K562 (cell line): Measurements from ENCODE around the gene FYB1. TPM values are rescaled to one million over a fixed set of nuclear protein-coding genes. Genes with fewer than 3 reads are reported as not detected.

Experiments used
- ATF7 ChIP-seq: fragments of 450-650 bp; IDR thresholded peaks from 2 replicates; pipeline ENCODE4 v1.7.1; 2014; ENCODE audit warnings: mild to moderate bottlenecking, moderate library complexity
- CC2D1A ChIP-seq: fragments of 450-650 bp; IDR thresholded peaks from 2 replicates; pipeline ENCODE4 v1.6.1; 2017; ENCODE audit warnings: mild to moderate bottlenecking
- ELK1 ChIP-seq: sonication (generic); formaldehyde crosslinking; IDR thresholded peaks from 2 replicates; pipeline ENCODE4 v1.8.1; 2022; ENCODE audit warnings: missing genetic modification reagents
- HNRNPH1 ChIP-seq: fragments of 200-400 bp; formaldehyde crosslinking; optimal IDR thresholded peaks from 2 replicates; pipeline ENCODE3; 2017; ENCODE audit warnings: low read depth, mild to moderate bottlenecking, low read length, moderate library complexity
- MECOM ChIP-seq: fragments of 250-450 bp; sonication (Bioruptor Pico); IDR thresholded peaks from 2 replicates; pipeline ENCODE4 v1.8.0; 2022; ENCODE audit warnings: inconsistent platforms
- PHF20 ChIP-seq: fragments of 450-650 bp; IDR thresholded peaks from 2 replicates; pipeline ENCODE4 v1.6.1; 2018; ENCODE audit not compliant: partially characterized antibody
- PHF8 ChIP-seq: fragments of 200-600 bp; sonication (generic); IDR thresholded peaks from 2 replicates; pipeline ENCODE4 v1.6.1; 2012; ENCODE audit warnings: mixed run types, mild to moderate bottlenecking, inconsistent platforms, low read length, moderate library complexity, borderline replicate concordance
- RCOR1 ChIP-seq, 2 experiments: IDR thresholded peaks; 2 replicates each; pipeline ENCODE4 v1.6.1; 2012; ENCODE audit warnings: low read depth in 2 of 2, low read length in 2 of 2, borderline replicate concordance in 1 of 2, improper control_type of control experiment in 1 of 2
- RNF2 ChIP-seq: sonication (generic); IDR thresholded peaks from 2 replicates; pipeline ENCODE4 v1.6.1; 2016
- SAFB2 ChIP-seq: fragments of 200-400 bp; formaldehyde crosslinking; IDR thresholded peaks from 2 replicates; pipeline ENCODE4 v1.6.1; 2018; ENCODE audit warnings: borderline replicate concordance, low read length, low read depth, moderate library complexity; ENCODE audit not compliant: severe bottlenecking
- SP1 ChIP-seq: sonication (generic); formaldehyde crosslinking; IDR thresholded peaks from 2 replicates; pipeline ENCODE4 v1.8.1; 2022; ENCODE audit warnings: mild to moderate bottlenecking, missing genetic modification reagents
- TCF15 ChIP-seq: fragments of 250-450 bp; sonication (Bioruptor Pico); IDR thresholded peaks from 2 replicates; pipeline ENCODE4 v1.8.0; 2022; ENCODE audit warnings: moderate library complexity, mild to moderate bottlenecking, inconsistent platforms
- TCFL5 ChIP-seq: fragments of 250-450 bp; sonication (Bioruptor Pico); conservative IDR thresholded peaks from 2 replicates; pipeline ENCODE4 v1.6.1; 2021; ENCODE audit warnings: mild to moderate bottlenecking, moderate library complexity, matching md5 sums
- TOE1 ChIP-seq, 2 experiments: fragments of 450-650 bp in 1 of 2; sonication (generic) in 1 of 2; formaldehyde crosslinking in 1 of 2; IDR thresholded peaks; 2 replicates each; pipeline versions ENCODE4 v1.7.1 to v1.8.0; 2016 to 2022; ENCODE audit warnings: borderline replicate concordance in 2 of 2, mild to moderate bottlenecking in 2 of 2, antibody characterized with exemption in 1 of 2, inconsistent platforms in 1 of 2, low read depth in 1 of 2, missing genetic modification reagents in 1 of 2, moderate library complexity in 1 of 2
- U2AF1 ChIP-seq: fragments of 200-400 bp; formaldehyde crosslinking; optimal IDR thresholded peaks from 2 replicates; pipeline ENCODE3; 2017; ENCODE audit warnings: mild to moderate bottlenecking, low read depth, low read length, moderate library complexity
- YY1 ChIP-seq, 3 experiments: IDR thresholded peaks; 2 replicates each; pipeline ENCODE4 v1.6.1; 2011; ENCODE audit warnings: low read length in 2 of 3, mild to moderate bottlenecking in 2 of 3, moderate library complexity in 2 of 3, borderline replicate concordance in 1 of 3, control low read depth in 1 of 3, low read depth in 1 of 3; ENCODE audit not compliant: insufficient read depth in 3 of 3, insufficient replicate concordance in 2 of 3, control insufficient read depth in 1 of 3, insufficient read length in 1 of 3; ENCODE audit errors: extremely low read depth in 1 of 3
- ZFPM2 ChIP-seq: fragments of 250-450 bp; sonication (Bioruptor Pico); IDR thresholded peaks from 2 replicates; pipeline ENCODE4 v1.5.1; 2022; ENCODE audit warnings: mild to moderate bottlenecking
- ZNF121 ChIP-seq: sonication (generic); formaldehyde crosslinking; conservative IDR thresholded peaks from 2 replicates; pipeline ENCODE4 v1.8.0; 2022; ENCODE audit warnings: missing genetic modification reagents
- ZNF274 ChIP-seq: IDR thresholded peaks from 2 replicates; pipeline ENCODE4 v1.6.1; 2011; ENCODE audit warnings: low read depth, mild to moderate bottlenecking, low read length, moderate library complexity, borderline replicate concordance
- ZNF431 ChIP-seq: sonication (generic); formaldehyde crosslinking; IDR thresholded peaks from 2 replicates; pipeline ENCODE4 v1.8.0; 2022; ENCODE audit warnings: mild to moderate bottlenecking, missing genetic modification reagents
- ZNF778 ChIP-seq: fragments of 450-650 bp; formaldehyde crosslinking; IDR thresholded peaks from 2 replicates; pipeline ENCODE4 v1.4.0; 2020; ENCODE audit warnings: mild to moderate bottlenecking, moderate library complexity
- polyA plus RNA-seq, 8 experiments: library from polyadenylated mRNA; depleted of rRNA in 4 of 8; stranded (reverse) in 5 of 8; unstranded in 3 of 8; fragments of >200 nt; fragmentation: Nextera tagmentation in 2 of 8; fragmentation: Illumina TruSeq in 1 of 8; extraction: Ambion mirVana in 2 of 8; extraction: Trizol in 1 of 8; gene quantifications; 2 replicates each; pipeline versions ENCODE4 v1.2.1 to v1.2.3, GENCODE V29; 2011 to 2014; ENCODE audit warnings: inconsistent platforms in 1 of 8, missing spikeins in 1 of 8
- total RNA-seq, 7 experiments: library from RNA; depleted of rRNA in 6 of 7; stranded (reverse); fragments of >200 nt in 6 of 7; fragmentation: Illumina TruSeq in 2 of 7; extraction: Trizol in 2 of 7; gene quantifications; 2 replicates each; pipeline versions ENCODE4 v1.2.1 to v1.2.3, GENCODE V29; 2011 to 2021; ENCODE audit warnings: low replicate concordance in 1 of 7
- TF ChIP-seq, protein P1 (sequence below): sonication (generic); formaldehyde crosslinking; IDR thresholded peaks from 2 replicates; pipeline ENCODE4 v1.8.0; 2023; ENCODE audit warnings: mild to moderate bottlenecking, missing genetic modification reagents

Gene FYB1
- total and polyA plus RNA-seq, 9 of the 15 experiments (the other 6 are each of a cell fraction or from before 2014, with no cell fraction given) = 4.7 to 31.5 (median 9.7) TPM

DNA sequence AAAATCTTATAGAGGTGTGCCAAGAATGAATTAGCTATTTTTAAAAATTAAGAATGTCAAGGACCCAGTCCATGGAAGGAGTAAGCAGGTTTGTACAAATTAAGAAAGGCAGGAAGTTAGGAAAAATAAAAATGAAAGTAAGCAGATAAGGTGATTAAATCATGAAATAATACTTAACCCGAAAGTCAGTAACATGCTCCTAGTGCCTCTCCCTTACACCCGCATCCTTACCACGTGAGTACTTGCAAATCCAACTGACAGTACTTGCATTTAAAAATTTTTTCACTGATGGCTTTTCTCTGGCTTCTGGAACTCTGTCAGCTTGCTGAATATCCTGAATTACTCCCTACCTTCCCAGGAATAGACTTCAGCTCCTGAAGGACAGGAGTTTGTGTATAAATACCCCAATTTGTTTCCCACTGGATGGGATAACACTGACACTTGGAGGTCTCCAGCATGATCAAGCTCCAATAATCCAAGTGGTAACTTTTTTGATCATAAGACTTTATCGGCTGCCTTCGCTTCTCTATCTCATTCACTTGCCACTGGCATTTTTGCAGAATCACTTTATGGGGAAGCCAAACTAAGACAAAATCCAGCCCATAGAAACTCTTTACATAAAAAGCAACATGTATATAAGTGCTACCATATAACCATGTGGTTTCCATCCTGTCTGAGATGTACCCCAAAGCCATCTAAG, 103.6 kb downstream of the FYB1 start (continued):
- TF ChIP-seq, protein P1, sequence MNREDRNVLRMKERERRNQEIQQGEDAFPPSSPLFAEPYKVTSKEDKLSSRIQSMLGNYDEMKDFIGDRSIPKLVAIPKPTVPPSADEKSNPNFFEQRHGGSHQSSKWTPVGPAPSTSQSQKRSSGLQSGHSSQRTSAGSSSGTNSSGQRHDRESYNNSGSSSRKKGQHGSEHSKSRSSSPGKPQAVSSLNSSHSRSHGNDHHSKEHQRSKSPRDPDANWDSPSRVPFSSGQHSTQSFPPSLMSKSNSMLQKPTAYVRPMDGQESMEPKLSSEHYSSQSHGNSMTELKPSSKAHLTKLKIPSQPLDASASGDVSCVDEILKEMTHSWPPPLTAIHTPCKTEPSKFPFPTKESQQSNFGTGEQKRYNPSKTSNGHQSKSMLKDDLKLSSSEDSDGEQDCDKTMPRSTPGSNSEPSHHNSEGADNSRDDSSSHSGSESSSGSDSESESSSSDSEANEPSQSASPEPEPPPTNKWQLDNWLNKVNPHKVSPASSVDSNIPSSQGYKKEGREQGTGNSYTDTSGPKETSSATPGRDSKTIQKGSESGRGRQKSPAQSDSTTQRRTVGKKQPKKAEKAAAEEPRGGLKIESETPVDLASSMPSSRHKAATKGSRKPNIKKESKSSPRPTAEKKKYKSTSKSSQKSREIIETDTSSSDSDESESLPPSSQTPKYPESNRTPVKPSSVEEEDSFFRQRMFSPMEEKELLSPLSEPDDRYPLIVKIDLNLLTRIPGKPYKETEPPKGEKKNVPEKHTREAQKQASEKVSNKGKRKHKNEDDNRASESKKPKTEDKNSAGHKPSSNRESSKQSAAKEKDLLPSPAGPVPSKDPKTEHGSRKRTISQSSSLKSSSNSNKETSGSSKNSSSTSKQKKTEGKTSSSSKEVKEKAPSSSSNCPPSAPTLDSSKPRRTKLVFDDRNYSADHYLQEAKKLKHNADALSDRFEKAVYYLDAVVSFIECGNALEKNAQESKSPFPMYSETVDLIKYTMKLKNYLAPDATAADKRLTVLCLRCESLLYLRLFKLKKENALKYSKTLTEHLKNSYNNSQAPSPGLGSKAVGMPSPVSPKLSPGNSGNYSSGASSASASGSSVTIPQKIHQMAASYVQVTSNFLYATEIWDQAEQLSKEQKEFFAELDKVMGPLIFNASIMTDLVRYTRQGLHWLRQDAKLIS (CRISPR knock-in tag) = no peak
- TF ChIP-seq HNRNPH1 (no peak), MECOM (no peak), TCF15 (CRISPR knock-in tag) (no peak), ZFPM2 (no peak), ZNF778 (CRISPR knock-in tag) (no peak), YY1 (IDR thresholded peaks at IDR 0.05; ENCODE audit: borderline replicate concordance in 1 of 3, control insufficient read depth in 1 of 3, extremely low read depth in 1 of 3, insufficient read depth in 3 of 3, insufficient read length in 1 of 3, insufficient replicate concordance in 2 of 3, low read depth in 1 of 3, low read length in 2 of 3) (no peak), PHF20 (no peak), CC2D1A (no peak), U2AF1 (peak; percentile 62), SP1 (CRISPR knock-in tag) (no peak), ZNF274 (no peak), RCOR1 (IDR thresholded peaks at IDR 0.05; ENCODE audit: borderline replicate concordance in 1 of 2, low read depth in 2 of 2, low read length in 2 of 2) (no peak), ATF7 (no peak), RNF2 (no peak), ZNF431 (no peak), ZNF121 (no peak), TCFL5 (CRISPR knock-in tag) (no peak), SAFB2 (no peak), PHF8 (no peak), ELK1 (CRISPR knock-in tag) (no peak), TOE1 (IDR thresholded peaks at IDR 0.05; ENCODE audit: borderline replicate concordance) (peak; percentile 16; the same call in 1 of the 2 replicates), TOE1 (CRISPR knock-in tag; IDR thresholded peaks at IDR 0.05; ENCODE audit: borderline replicate concordance, low read depth) (no peak)
